Breast epithelium (tissue), 4 donors: ENCODE measurements around the gene RHBDF1. TPM values are rescaled to one million over a fixed set of nuclear protein-coding genes. Genes with fewer than 3 reads are reported as not detected.

Experiments used
- DNase-seq, 2 donors: peaks; one replicate each; pipeline ENCODE4 v3.0.0-alpha.2; 2019; ENCODE audit warnings: low spot score in 2 of 2
- H3K27ac ChIP-seq, 2 donors: fragments of 200-600 bp; sonication (generic) in 1 of 2; one replicate each; pipeline ENCODE4 v1.5.1; 2016 to 2019; ENCODE audit warnings: mild to moderate bottlenecking in 1 of 2
- H3K27me3 ChIP-seq, 2 donors: fragments of 200-600 bp; sonication (generic) in 1 of 2; one replicate each; pipeline versions ENCODE4 v1.5.1 to v1.6.0; 2017 to 2019; ENCODE audit warnings: control low read depth in 1 of 2, mild to moderate bottlenecking in 1 of 2
- H3K36me3 ChIP-seq: fragments of 200-600 bp; one replicate; pipeline ENCODE4 v1.5.1; 2019
- H3K4me1 ChIP-seq, 2 donors: fragments of 200-600 bp; sonication (generic); one replicate each; pipeline ENCODE4 v1.5.1; 2016 to 2019; ENCODE audit warnings: control low read depth in 1 of 2
- H3K4me3 ChIP-seq, 3 donors: fragments of 200-600 bp; sonication (generic); 1 replicate in 2 of 3; 2 replicates in 1 of 3; pipeline ENCODE4 v1.5.1; 2016 to 2019; ENCODE audit warnings: mild to moderate bottlenecking in 3 of 3, moderate library complexity in 2 of 3
- H3K9me3 ChIP-seq, 2 donors: fragments of 200-600 bp; sonication (generic) in 1 of 2; one replicate each; pipeline ENCODE4 v1.5.1; 2016 to 2019; ENCODE audit warnings: control low read depth in 1 of 2
- POLR2A ChIP-seq: fragments of 450-650 bp; IDR thresholded peaks from one replicate; pipeline ENCODE4 v1.6.1; 2016; ENCODE audit warnings: antibody characterized with exemption, mild to moderate bottlenecking, moderate library complexity
- POLR2AphosphoS5 ChIP-seq, 3 donors: sonication (generic); formaldehyde crosslinking; IDR thresholded peaks; one replicate each; pipeline ENCODE4 v1.6.1; 2017; ENCODE audit warnings: antibody characterized with exemption in 3 of 3
- intact Hi-C: fragments of 100-400 bp; cut with DNase I; formaldehyde crosslinking; loops from one replicate; pipeline ENCODE4 v1.15.1; 2023; ENCODE audit warnings: low total_unique reads
- total RNA-seq, 3 donors: library from RNA; depleted of rRNA; stranded (reverse); fragments of >200 nt; gene quantifications; one replicate each; pipeline ENCODE4 v1.1.0, GENCODE V29; 2016
- TF ChIP-seq, protein P1 (sequence below), 3 donors: fragments of 450-650 bp; IDR thresholded peaks; one replicate each; pipeline ENCODE4 v1.5.1; 2016 to 2017; ENCODE audit warnings: antibody characterized with exemption in 3 of 3, mild to moderate bottlenecking in 3 of 3, moderate library complexity in 3 of 3

Gene RHBDF1
- total RNA-seq, 3 donors from 2014 or later: 29.0 to 43.3 (median 42.6) TPM

GRCh38 chr16:83060-83603 is 10.7 kb upstream of the RHBDF1 start:
- intact Hi-C loops: no loop called here
- no peak for DNase-seq
- Histone ChIP-seq H3K9me3 (no peaks in the 10 kb centered on the region), H3K36me3 (no peaks in the 10 kb centered on the region), H3K4me1 (peaks cover 10 to 12% of the 10 kb centered on the region in 2 donors), H3K27ac (no peak overlapping the region), H3K27me3 (no peaks in the 10 kb centered on the region), H3K4me3 (no peak overlapping the region)
- TF ChIP-seq, protein P1, sequence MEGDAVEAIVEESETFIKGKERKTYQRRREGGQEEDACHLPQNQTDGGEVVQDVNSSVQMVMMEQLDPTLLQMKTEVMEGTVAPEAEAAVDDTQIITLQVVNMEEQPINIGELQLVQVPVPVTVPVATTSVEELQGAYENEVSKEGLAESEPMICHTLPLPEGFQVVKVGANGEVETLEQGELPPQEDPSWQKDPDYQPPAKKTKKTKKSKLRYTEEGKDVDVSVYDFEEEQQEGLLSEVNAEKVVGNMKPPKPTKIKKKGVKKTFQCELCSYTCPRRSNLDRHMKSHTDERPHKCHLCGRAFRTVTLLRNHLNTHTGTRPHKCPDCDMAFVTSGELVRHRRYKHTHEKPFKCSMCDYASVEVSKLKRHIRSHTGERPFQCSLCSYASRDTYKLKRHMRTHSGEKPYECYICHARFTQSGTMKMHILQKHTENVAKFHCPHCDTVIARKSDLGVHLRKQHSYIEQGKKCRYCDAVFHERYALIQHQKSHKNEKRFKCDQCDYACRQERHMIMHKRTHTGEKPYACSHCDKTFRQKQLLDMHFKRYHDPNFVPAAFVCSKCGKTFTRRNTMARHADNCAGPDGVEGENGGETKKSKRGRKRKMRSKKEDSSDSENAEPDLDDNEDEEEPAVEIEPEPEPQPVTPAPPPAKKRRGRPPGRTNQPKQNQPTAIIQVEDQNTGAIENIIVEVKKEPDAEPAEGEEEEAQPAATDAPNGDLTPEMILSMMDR (IDR thresholded peaks at IDR 0.05): no peak
- TF ChIP-seq POLR2AphosphoS5 (IDR thresholded peaks at IDR 0.05) (no peak), POLR2A (no peak)

DNA sequence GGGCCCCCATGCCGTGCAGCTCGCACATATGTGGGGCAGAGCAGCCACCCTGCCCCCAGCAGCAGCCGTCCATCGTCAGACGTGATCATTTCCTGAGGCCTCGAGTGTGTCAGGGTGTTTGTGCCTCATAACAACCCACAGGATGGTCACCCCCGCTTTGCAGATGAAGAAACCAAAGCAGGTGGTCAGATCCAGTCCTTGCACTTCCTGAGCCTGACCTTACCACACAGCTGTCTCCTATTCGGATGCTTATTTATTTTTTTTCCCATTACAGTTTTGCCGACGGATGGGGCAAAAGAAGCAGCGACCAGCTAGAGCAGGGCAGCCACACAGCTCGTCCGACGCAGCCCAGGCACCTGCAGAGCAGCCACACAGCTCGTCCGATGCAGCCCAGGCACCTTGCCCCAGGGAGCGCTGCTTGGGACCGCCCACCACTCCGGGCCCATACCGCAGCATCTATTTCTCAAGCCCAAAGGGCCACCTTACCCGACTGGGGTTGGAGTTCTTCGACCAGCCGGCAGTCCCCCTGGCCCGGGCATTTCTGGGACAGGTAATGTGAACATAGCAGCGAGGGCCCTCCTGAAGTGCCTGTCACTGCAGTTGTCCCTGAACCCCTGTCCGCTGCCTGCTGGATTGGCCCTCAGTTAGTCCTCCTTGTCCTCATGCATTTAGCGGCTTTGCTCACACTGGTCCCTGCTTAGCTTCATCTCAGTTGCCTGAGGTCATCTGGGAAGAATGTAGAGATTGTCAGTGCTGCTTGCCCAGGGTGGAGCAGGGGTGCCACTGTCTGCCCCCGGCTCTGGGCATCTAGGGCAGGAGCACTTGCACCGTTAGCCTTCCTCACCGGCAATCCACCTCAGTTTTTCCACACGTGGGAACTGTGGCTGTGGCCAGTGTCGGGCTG is 7.0 kb upstream of the RHBDF1 start:
- peak overlapping the region; percentile 71 to 99 (median 83) for H3K4me3 ChIP-seq
- H3K4me1 ChIP-seq: peaks cover 12 to 28% of the 10 kb centered on the region in 2 donors
- H3K9me3 ChIP-seq: no peaks in the 10 kb centered on the region
- TF ChIP-seq POLR2A: no peak
- TF ChIP-seq, protein P1 (IDR thresholded peaks at IDR 0.05): no peak
- no peak for TF ChIP-seq POLR2AphosphoS5 (IDR thresholded peaks at IDR 0.05)
- H3K36me3 ChIP-seq: no peaks in the 10 kb centered on the region
- H3K27me3 ChIP-seq: no peaks in the 10 kb centered on the region
- no peak for DNase-seq
- intact Hi-C loops: no loop called here
- H3K27ac ChIP-seq: peak overlapping the region; percentile 91 to 98

- Histone ChIP-seq H3K4me3 (peak overlapping the region; percentile 71 to 99 (median 83)), H3K9me3 (no peaks in the 10 kb centered on the region), H3K4me1 (peaks cover 12 to 24% of the 10 kb centered on the region in 2 donors), H3K27ac (peak overlapping the region; percentile 91 to 98), H3K27me3 (no peaks in the 10 kb centered on the region), H3K36me3 (no peaks in the 10 kb centered on the region)
- intact Hi-C loops: no loop called here
- no peak for TF ChIP-seq POLR2AphosphoS5 (IDR thresholded peaks at IDR 0.05)
- TF ChIP-seq, protein P1 (IDR thresholded peaks at IDR 0.05): no peak
- no peak for TF ChIP-seq POLR2A
- DNase-seq: no peak
These were observed 6.2 kb upstream of the RHBDF1 start for GRCh38 chr16:78444-79150.

DNA sequence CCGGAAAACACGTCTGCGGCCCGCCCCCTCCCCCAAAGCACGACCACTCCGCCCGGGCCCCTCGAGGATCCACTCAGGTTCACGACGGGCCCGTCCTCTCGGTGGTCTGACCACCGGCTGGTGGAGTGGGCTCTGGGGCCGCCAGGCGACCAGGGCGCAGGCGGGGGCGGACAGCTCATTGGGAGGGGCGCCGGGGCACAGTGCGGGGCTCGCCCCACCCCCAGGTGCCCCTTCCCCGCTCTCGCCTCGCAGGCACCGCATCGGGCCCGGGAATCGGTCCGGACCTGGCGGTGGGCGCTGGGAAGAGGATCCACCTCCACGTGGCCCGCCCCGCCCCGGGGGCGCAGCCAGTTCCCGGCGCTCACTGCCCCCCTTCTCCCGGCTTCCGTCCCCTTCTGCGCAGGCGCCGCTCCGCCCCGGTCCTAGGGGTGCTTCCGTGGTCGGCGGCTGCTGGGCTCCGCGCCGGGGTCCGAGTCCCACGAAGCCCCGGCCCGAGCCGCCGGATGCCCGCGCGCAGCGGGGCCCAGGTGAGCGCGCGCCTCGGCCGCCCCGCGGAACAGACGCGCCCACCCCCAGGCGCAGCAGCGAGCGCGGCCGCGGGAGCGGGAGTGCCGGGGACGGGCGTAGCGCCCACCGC is 5.5 kb upstream of the RHBDF1 start, which contains the start of gene MPG:
Gene MPG (plus strand): TSS at position 419 of the 637 bp plus-strand sequence. CDS start 85 bp downstream, at position 504.
- peak within 1 kb of the TSS; percentile 71 to 99 (median 83) for H3K4me3 ChIP-seq
- peaks cover 12 to 26% of the 10 kb centered on the region in 2 donors for H3K4me1 ChIP-seq
- intact Hi-C loops: no loop called here
- no peaks in the 10 kb centered on the region for H3K9me3 ChIP-seq
- TF ChIP-seq, protein P1 (IDR thresholded peaks at IDR 0.05): peak in 1 of 3 donors; percentile 17
- peak; percentile 69 for TF ChIP-seq POLR2A
- peak; percentile 30 to 55 (median 38) for TF ChIP-seq POLR2AphosphoS5 (IDR thresholded peaks at IDR 0.05)
- peak; percentile 77 to 83 for DNase-seq
- no peaks in the 10 kb centered on the region for H3K27me3 ChIP-seq
- H3K27ac ChIP-seq: peak within 1 kb of the TSS; percentile 91 to 98
- no peaks in the 10 kb centered on the region for H3K36me3 ChIP-seq
